Measurements from ENCODE around the gene PCSK2.

GRCh38 chr20:17453592-17453991 lies 226.8 kb downstream of the PCSK2 start:
- TF ChIP-seq CEBPB (IDR thresholded peaks at IDR 0.05; ENCODE audit: low read depth, low read length) (no peak), CTCF (IDR thresholded peaks at IDR 0.05; ENCODE audit: control extremely low read depth in 1 of 3, insufficient read depth in 1 of 3, low read depth in 1 of 3, low read length in 3 of 3) (no peak)

Measured in H1 (cell line).